ENCODE data around the gene ZBTB40.

DNA sequence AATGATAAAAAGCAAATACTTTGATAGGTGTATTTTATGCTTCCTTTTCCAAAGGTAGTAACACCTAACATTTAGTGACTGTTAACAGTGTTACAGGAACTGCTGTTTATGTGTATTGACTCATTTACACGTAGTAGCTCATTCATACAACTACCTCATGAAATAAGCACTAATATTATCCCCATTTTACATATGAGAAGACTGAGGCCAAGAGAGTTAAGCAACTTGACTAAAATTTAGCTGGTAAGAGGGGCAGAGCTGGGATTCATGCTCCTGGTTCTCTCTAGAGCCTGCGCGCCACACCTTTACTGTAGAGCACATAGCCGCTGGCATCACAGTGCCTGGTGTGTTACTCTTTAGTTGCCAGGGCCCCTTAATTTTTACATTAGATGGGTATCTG is 11.3 kb downstream of the ZBTB40 start:
- TF ChIP-seq ZNF660 (tag by site-specific recombination; IDR thresholded peaks at IDR 0.05), result no peak
- TF ChIP-seq, protein P1, sequence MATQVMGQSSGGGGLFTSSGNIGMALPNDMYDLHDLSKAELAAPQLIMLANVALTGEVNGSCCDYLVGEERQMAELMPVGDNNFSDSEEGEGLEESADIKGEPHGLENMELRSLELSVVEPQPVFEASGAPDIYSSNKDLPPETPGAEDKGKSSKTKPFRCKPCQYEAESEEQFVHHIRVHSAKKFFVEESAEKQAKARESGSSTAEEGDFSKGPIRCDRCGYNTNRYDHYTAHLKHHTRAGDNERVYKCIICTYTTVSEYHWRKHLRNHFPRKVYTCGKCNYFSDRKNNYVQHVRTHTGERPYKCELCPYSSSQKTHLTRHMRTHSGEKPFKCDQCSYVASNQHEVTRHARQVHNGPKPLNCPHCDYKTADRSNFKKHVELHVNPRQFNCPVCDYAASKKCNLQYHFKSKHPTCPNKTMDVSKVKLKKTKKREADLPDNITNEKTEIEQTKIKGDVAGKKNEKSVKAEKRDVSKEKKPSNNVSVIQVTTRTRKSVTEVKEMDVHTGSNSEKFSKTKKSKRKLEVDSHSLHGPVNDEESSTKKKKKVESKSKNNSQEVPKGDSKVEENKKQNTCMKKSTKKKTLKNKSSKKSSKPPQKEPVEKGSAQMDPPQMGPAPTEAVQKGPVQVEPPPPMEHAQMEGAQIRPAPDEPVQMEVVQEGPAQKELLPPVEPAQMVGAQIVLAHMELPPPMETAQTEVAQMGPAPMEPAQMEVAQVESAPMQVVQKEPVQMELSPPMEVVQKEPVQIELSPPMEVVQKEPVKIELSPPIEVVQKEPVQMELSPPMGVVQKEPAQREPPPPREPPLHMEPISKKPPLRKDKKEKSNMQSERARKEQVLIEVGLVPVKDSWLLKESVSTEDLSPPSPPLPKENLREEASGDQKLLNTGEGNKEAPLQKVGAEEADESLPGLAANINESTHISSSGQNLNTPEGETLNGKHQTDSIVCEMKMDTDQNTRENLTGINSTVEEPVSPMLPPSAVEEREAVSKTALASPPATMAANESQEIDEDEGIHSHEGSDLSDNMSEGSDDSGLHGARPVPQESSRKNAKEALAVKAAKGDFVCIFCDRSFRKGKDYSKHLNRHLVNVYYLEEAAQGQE (tag by site-specific recombination; IDR thresholded peaks at IDR 0.05), result no peak
- TF ChIP-seq, protein P2, sequence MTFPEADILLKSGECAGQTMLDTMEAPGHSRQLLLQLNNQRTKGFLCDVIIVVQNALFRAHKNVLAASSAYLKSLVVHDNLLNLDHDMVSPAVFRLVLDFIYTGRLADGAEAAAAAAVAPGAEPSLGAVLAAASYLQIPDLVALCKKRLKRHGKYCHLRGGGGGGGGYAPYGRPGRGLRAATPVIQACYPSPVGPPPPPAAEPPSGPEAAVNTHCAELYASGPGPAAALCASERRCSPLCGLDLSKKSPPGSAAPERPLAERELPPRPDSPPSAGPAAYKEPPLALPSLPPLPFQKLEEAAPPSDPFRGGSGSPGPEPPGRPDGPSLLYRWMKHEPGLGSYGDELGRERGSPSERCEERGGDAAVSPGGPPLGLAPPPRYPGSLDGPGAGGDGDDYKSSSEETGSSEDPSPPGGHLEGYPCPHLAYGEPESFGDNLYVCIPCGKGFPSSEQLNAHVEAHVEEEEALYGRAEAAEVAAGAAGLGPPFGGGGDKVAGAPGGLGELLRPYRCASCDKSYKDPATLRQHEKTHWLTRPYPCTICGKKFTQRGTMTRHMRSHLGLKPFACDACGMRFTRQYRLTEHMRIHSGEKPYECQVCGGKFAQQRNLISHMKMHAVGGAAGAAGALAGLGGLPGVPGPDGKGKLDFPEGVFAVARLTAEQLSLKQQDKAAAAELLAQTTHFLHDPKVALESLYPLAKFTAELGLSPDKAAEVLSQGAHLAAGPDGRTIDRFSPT (tag by site-specific recombination; IDR thresholded peaks at IDR 0.05), result no peak
- no peak for TF ChIP-seq ZNF274 (IDR thresholded peaks at IDR 0.05; ENCODE audit: low read length)
- no peak for TF ChIP-seq ZNF274 (tag by site-specific recombination; IDR thresholded peaks at IDR 0.05; ENCODE audit: borderline replicate concordance)
